Liver (tissue), 9 donors: ENCODE measurements around the gene ENTR1. TPM values are rescaled to one million over a fixed set of nuclear protein-coding genes. Genes with fewer than 3 reads are reported as not detected.

Experiments used
- DNase-seq: peaks from one replicate; pipeline ENCODE4 v3.0.0-alpha.2; 2017; ENCODE audit warnings: low spot score
- H3K27ac ChIP-seq, 2 donors: one replicate each; pipeline ENCODE4 v1.7.0; 2013; ENCODE audit warnings: inconsistent platforms in 2 of 2, low read length in 2 of 2, control low read depth in 1 of 2, low read depth in 1 of 2, mild to moderate bottlenecking in 1 of 2
- H3K27me3 ChIP-seq, 4 donors: one replicate each; pipeline versions ENCODE4 v1.6.1 to v1.7.0; 2013; ENCODE audit warnings: low read length in 3 of 4, inconsistent platforms in 1 of 4, mild to moderate bottlenecking in 1 of 4, moderate library complexity in 1 of 4; ENCODE audit not compliant: control insufficient read depth in 4 of 4, insufficient read depth in 4 of 4
- H3K36me3 ChIP-seq, 4 donors: one replicate each; pipeline versions ENCODE4 v1.6.1 to v1.7.0; 2013; ENCODE audit warnings: low read length in 3 of 4, mild to moderate bottlenecking in 3 of 4, low read depth in 1 of 4, moderate library complexity in 1 of 4; ENCODE audit not compliant: control insufficient read depth in 4 of 4, insufficient read depth in 3 of 4
- H3K4me1 ChIP-seq, 4 donors: one replicate each; pipeline versions ENCODE4 v1.6.1 to v1.7.0; 2013; ENCODE audit warnings: low read length in 3 of 4, mild to moderate bottlenecking in 3 of 4, moderate library complexity in 1 of 4; ENCODE audit not compliant: control insufficient read depth in 4 of 4, insufficient read depth in 4 of 4
- H3K4me3 ChIP-seq, 3 donors: one replicate each; pipeline versions ENCODE4 v1.6.1 to v1.7.0; 2013; ENCODE audit warnings: low read length in 3 of 3, control low read depth in 1 of 3, low read depth in 1 of 3, mild to moderate bottlenecking in 1 of 3
- H3K9ac ChIP-seq, 2 donors: one replicate each; pipeline ENCODE4 v1.7.0; 2013; ENCODE audit warnings: low read length in 2 of 2, mild to moderate bottlenecking in 2 of 2, moderate library complexity in 2 of 2, control low read depth in 1 of 2, low read depth in 1 of 2
- H3K9me3 ChIP-seq, 4 donors: one replicate each; pipeline versions ENCODE4 v1.6.1 to v1.7.0; 2013; ENCODE audit warnings: low read length in 3 of 4; ENCODE audit not compliant: control insufficient read depth in 4 of 4
- FOXA1 ChIP-seq: IDR thresholded peaks from 2 replicates; pipeline ENCODE4 v1.6.1; 2016; ENCODE audit warnings: antibody characterized with exemption
- HNF4A ChIP-seq, 2 donors: conservative IDR thresholded peaks; 2 replicates each; pipeline ENCODE4 v1.6.1; 2016; ENCODE audit warnings: antibody characterized with exemption in 2 of 2, mild to moderate bottlenecking in 2 of 2
- HNF4G ChIP-seq: IDR thresholded peaks from 2 replicates; pipeline ENCODE4 v1.6.1; 2016; ENCODE audit warnings: antibody characterized with exemption
- NR2F2 ChIP-seq: IDR thresholded peaks from 2 replicates; pipeline ENCODE4 v1.6.1; 2016; ENCODE audit warnings: antibody characterized with exemption
- RAD21 ChIP-seq, 2 donors: IDR thresholded peaks; 2 replicates each; pipeline ENCODE4 v1.6.1; 2016; ENCODE audit warnings: antibody characterized with exemption in 2 of 2, mild to moderate bottlenecking in 2 of 2
- REST ChIP-seq: IDR thresholded peaks from 2 replicates; pipeline ENCODE4 v1.6.1; 2016; ENCODE audit warnings: antibody characterized with exemption, mild to moderate bottlenecking
- SP1 ChIP-seq: IDR thresholded peaks from 2 replicates; pipeline ENCODE4 v1.6.1; 2018; ENCODE audit warnings: antibody characterized with exemption, mild to moderate bottlenecking
- TAF1 ChIP-seq: conservative IDR thresholded peaks from 2 replicates; pipeline ENCODE4 v1.6.1; 2016; ENCODE audit warnings: antibody characterized with exemption, mild to moderate bottlenecking
- WGBS: extraction: QIAGEN DNeasy Blood & Tissue Kit; methylation state at CpG from one replicate; pipeline ENCODE4 v1.1.7; 2013; 5-methylcytosine and 5-hydroxymethylcytosine counted together
- polyA plus RNA-seq, 2 donors: library from polyadenylated mRNA; stranded (reverse) in 1 of 2; unstranded in 1 of 2; fragments of 200-250 nt in 1 of 2; fragments of >200 nt in 1 of 2; fragmentation: Nextera tagmentation in 1 of 2; extraction: Ambion mirVana in 1 of 2; gene quantifications; one replicate each; pipeline versions ENCODE4 v1.2.1 to v1.2.3, GENCODE V29; 2013 to 2015
- total RNA-seq, 2 donors: library from RNA; depleted of rRNA; stranded (reverse); fragments of >200 nt; gene quantifications; one replicate each; pipeline ENCODE4 v1.2.3, GENCODE V29; 2014
- TF ChIP-seq, protein P1 (sequence below): IDR thresholded peaks from 2 replicates; pipeline ENCODE4 v1.6.1; 2016; ENCODE audit warnings: antibody characterized with exemption
- TF ChIP-seq, protein P2 (sequence below): IDR thresholded peaks from 2 replicates; pipeline ENCODE4 v1.6.1; 2016; ENCODE audit warnings: antibody characterized with exemption
- donor health status: healthy.
- donor health status: healthy.
- donor health status: healthy.
- donor health status: healthy.
- donor health status: healthy.

ENTR1 gene
- total and polyA plus RNA-seq, 4 donors, result 11.0 to 28.1 (median 19.1) TPM

- H3K9ac ChIP-seq, result no peak overlapping the region
- peaks cover 10 to 77% (median 29%) of the 10 kb centered on the region in 4 donors for H3K36me3 ChIP-seq
- DNase-seq, result no peak
- WGBS, result 89% methylated on average over 11 of the region's 11 CpGs
- H3K27me3 ChIP-seq, result no peaks in the 10 kb centered on the region
- no peak overlapping the region for H3K4me3 ChIP-seq
- no peak for TF ChIP-seq REST
- no peak for TF ChIP-seq HNF4A (conservative IDR thresholded peaks at IDR 0.05)
- TF ChIP-seq TAF1, result no peak
- TF ChIP-seq, protein P1, sequence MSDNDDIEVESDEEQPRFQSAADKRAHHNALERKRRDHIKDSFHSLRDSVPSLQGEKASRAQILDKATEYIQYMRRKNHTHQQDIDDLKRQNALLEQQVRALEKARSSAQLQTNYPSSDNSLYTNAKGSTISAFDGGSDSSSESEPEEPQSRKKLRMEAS, result no peak
- no peak for TF ChIP-seq HNF4G
- H3K9me3 ChIP-seq, result no peaks in the 10 kb centered on the region
- no peak overlapping the region for H3K27ac ChIP-seq
- H3K4me1 ChIP-seq, result peaks cover 0 to 8% (median 1%) of the 10 kb centered on the region in 4 donors
Observed at GRCh38 chr9:136385015-136385414, 25.4 kb downstream of the ENTR1 start.

DNA sequence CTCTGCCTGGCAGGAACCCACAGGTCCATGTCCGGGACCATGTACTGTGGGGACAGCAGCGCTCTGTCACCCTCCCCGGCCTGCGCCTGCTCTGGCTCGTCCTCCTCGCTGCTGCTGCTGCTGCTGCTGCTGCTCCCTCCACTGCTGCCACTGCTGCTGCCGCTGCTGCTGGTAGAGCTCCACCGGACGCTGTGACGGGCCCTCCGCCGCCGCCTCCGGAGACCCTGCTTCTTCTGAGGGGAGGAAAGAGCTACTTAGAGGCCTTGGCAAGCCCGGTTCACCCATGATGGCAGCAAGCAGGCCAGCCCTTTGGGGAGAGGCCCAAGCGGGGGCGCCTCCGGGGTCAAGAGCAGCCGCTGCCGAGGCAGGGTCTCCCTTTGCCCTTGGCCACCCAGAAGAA lies 27.0 kb downstream of the ENTR1 start:
- WGBS, result 97% methylated on average over 20 of the region's 20 CpGs
- Histone ChIP-seq H3K36me3 (peaks cover 6 to 72% (median 25%) of the 10 kb centered on the region in 4 donors), H3K4me1 (peaks cover 0 to 11% (median 3%) of the 10 kb centered on the region in 4 donors), H3K27me3 (no peaks in the 10 kb centered on the region), H3K9ac (no peak overlapping the region), H3K4me3 (no peak overlapping the region), H3K27ac (no peak overlapping the region), H3K9me3 (no peaks in the 10 kb centered on the region)
- TF ChIP-seq HNF4G, result no peak
- TF ChIP-seq, protein P2, sequence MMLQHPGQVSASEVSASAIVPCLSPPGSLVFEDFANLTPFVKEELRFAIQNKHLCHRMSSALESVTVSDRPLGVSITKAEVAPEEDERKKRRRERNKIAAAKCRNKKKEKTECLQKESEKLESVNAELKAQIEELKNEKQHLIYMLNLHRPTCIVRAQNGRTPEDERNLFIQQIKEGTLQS, result no peak
- TF ChIP-seq NR2F2, result no peak
- no peak for TF ChIP-seq RAD21 (IDR thresholded peaks at IDR 0.05)
- no peak for DNase-seq

DNA sequence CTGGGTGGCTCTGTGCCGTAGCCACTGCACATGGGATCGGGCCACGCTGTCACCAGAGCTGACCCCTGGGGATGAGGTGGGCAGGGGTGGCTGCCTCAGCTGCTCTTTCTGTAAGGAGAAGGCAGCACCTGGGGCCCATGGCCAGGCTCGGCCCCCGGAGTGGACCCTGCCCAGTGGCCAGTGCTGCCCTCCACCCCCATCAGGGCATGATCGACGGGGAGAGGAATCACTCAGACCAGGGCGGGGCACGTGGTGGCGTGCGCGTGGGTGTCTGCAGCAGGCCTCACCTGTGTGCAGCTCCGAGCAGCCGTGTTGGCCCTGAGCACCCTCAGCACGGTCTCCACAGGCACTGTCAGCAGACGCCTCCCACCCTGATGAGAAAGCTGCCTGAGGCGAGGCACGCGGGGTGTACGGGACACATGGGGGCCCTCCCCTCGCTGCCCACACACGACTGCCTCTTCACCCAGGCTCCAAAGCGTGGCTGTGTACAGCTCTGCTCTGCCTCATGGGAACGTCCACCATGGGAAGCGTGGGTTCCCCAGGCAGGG lies 28.4 kb downstream of the ENTR1 start:
- Histone ChIP-seq H3K36me3 (peaks cover 6 to 63% (median 23%) of the 10 kb centered on the region in 4 donors), H3K27me3 (no peaks in the 10 kb centered on the region), H3K27ac (no peak overlapping the region), H3K4me3 (no peak overlapping the region), H3K9ac (no peak overlapping the region), H3K4me1 (peaks cover 0 to 17% (median 6%) of the 10 kb centered on the region in 4 donors), H3K9me3 (no peaks in the 10 kb centered on the region)
- WGBS, result 95% methylated on average over 25 of the region's 25 CpGs
- no peak for DNase-seq
- TF ChIP-seq HNF4G (no peak), NR2F2 (no peak), SP1 (no peak), FOXA1 (no peak)
